ENCODE measurements around the gene PTPRR. TPM values are rescaled to one million over a fixed set of nuclear protein-coding genes. Genes with fewer than 3 reads are reported as not detected.

The PTPRR gene
- total and polyA plus RNA-seq, 10 donors, result 0.41 to 2.7 (median 1.5) TPM

- H3K9me3 ChIP-seq, result no peaks in the 10 kb centered on the region
- H3K36me3 ChIP-seq, result peaks cover 0 to 10% (median 0%) of the 10 kb centered on the region in 6 donors
- intact Hi-C loops (cut with DNase I; ENCODE audit: low total_unique reads), result no loop called here
- H3K27ac ChIP-seq, result no peak overlapping the region
- 89 to 97% (median 94%) methylated on average over 2 of the region's 2 CpGs for WGBS, 5 donors
- peaks cover 0 to 7% (median 0%) of the 10 kb centered on the region in 6 donors for H3K4me1 ChIP-seq
- no peaks in the 10 kb centered on the region for H3K27me3 ChIP-seq (replicated peaks in 1 of 7)
- no peak overlapping the region for H3K4me3 ChIP-seq
- DNase-seq, result no peak
- no peak for TF ChIP-seq POLR2AphosphoS5 (IDR thresholded peaks at IDR 0.05)
- TF ChIP-seq POLR2A (IDR thresholded peaks at IDR 0.05), result no peak
These were observed 327.9 kb downstream of the PTPRR start for GRCh38 chr12:70592664-70593063.

GRCh38 chr12:70590549-70591226 lies 329.9 kb downstream of the PTPRR start:
- Histone ChIP-seq H3K9me3 (no peaks in the 10 kb centered on the region), H3K27ac (peak overlapping the region in 1 of 8 donors; percentile 33), H3K4me3 (no peak overlapping the region), H3K27me3 (replicated peaks in 1 of 7) (no peaks in the 10 kb centered on the region), H3K4me1 (peaks cover 0 to 7% (median 0%) of the 10 kb centered on the region in 6 donors), H3K36me3 (peaks cover 0 to 28% (median 0%) of the 10 kb centered on the region in 6 donors)
- TF ChIP-seq CTCF (IDR thresholded peaks at IDR 0.05 in 8 of 11, conservative IDR thresholded peaks at IDR 0.05 in 3 of 11), result no peak
- TF ChIP-seq POLR2AphosphoS5 (IDR thresholded peaks at IDR 0.05), result no peak
- TF ChIP-seq POLR2A (IDR thresholded peaks at IDR 0.05), result no peak
- WGBS, 5 donors, result 59 to 71% (median 66%) methylated on average over 4 of the region's 4 CpGs
- intact Hi-C loops (cut with DNase I; ENCODE audit: low total_unique reads), result no loop called here
- no peak for DNase-seq

GRCh38 chr12:70590051-70590450 lies 330.5 kb downstream of the PTPRR start:
- Histone ChIP-seq H3K9me3 (peaks cover 0 to under 1% (median 0%) of the 10 kb centered on the region in 8 donors), H3K4me3 (no peak overlapping the region), H3K36me3 (peaks cover 0 to 34% (median 0%) of the 10 kb centered on the region in 6 donors), H3K27ac (peak overlapping the region in 1 of 8 donors; percentile 33), H3K4me1 (peaks cover 0 to 7% (median 0%) of the 10 kb centered on the region in 6 donors), H3K27me3 (replicated peaks in 1 of 7) (no peaks in the 10 kb centered on the region)
- TF ChIP-seq POLR2A (IDR thresholded peaks at IDR 0.05) (no peak), POLR2AphosphoS5 (IDR thresholded peaks at IDR 0.05) (peak in 1 of 3 donors; percentile 48), CTCF (IDR thresholded peaks at IDR 0.05 in 8 of 11, conservative IDR thresholded peaks at IDR 0.05 in 3 of 11) (peak in 10 of 11 experiments; percentile 47 to 83 (median 74))
- DNase-seq, result peak; percentile 80
- intact Hi-C loops (cut with DNase I; ENCODE audit: low total_unique reads), result no loop called here
- 33 to 35% (median 33%) methylated on average over 6 of the region's 6 CpGs for WGBS, 5 donors

Small RNA genes lying within 50 kb of the gene (small RNA-seq; reads per million reads assigned to genes)
- 0 reads per million in 4 donors for gene RF00019

Other genes starting within 250 kb of the PTPRR start
- under 1 TPM in 1 of 7 donors, not detected in 6; 0.30 TPM for gene TSPAN8, start 237.3 kb upstream of the PTPRR start, total RNA-seq
- 1 to 10 TPM in 1 of 3 donors, under 1 TPM in 2; 0.21 to 2.5 (median 0.37) TPM for gene TSPAN8, start 237.3 kb upstream of the PTPRR start, polyA plus RNA-seq